Measurements from ENCODE around the gene C2orf74.

Gene C2orf74

DNA sequence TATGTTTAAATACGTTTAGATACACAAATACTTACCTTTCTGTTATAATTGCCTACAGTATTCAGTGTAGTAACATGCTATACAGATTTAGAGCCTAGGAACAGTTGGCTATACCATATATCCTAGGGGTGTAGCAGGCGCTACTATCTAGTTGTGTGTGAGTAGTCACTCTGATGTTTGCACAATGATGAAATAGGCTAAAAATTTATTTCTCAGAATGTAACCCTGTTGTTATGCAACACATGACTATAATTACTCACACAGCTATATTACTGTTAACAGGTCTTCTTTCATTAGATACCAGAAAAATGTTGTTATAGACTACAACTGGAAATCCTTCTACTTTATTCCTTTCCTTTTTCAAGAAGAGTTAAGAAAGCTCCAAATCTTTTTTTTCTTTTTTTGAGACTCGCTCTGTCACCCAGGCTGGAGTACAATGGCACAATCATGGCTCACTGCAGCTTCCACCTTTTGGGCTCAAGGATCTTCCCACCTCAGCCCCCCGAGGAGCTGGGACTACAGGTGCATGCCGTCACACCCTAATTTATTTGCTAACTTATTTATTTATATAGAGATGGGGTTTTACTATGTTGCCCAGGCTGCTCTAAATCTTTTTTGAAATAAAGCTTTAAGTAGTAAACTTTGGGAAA lies 48.5 kb downstream of the C2orf74 start:
- DNase-seq (ENCODE audit: low read depth) = no peak
- TF ChIP-seq, protein P1, sequence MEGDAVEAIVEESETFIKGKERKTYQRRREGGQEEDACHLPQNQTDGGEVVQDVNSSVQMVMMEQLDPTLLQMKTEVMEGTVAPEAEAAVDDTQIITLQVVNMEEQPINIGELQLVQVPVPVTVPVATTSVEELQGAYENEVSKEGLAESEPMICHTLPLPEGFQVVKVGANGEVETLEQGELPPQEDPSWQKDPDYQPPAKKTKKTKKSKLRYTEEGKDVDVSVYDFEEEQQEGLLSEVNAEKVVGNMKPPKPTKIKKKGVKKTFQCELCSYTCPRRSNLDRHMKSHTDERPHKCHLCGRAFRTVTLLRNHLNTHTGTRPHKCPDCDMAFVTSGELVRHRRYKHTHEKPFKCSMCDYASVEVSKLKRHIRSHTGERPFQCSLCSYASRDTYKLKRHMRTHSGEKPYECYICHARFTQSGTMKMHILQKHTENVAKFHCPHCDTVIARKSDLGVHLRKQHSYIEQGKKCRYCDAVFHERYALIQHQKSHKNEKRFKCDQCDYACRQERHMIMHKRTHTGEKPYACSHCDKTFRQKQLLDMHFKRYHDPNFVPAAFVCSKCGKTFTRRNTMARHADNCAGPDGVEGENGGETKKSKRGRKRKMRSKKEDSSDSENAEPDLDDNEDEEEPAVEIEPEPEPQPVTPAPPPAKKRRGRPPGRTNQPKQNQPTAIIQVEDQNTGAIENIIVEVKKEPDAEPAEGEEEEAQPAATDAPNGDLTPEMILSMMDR (IDR thresholded peaks at IDR 0.05; ENCODE audit: control insufficient read depth, extremely low read depth, insufficient read depth) = no peak
- no peak overlapping the region for H3K4me3 ChIP-seq (ENCODE audit: low read depth, low read length)

- DNase-seq (ENCODE audit: low read depth) = no peak
- TF ChIP-seq, protein P1 (IDR thresholded peaks at IDR 0.05; ENCODE audit: control insufficient read depth, extremely low read depth, insufficient read depth) = no peak
- no peak overlapping the region for H3K4me3 ChIP-seq (ENCODE audit: low read depth, low read length)
These were observed 52.2 kb downstream of the C2orf74 start for GRCh38 chr2:61214171-61214570.
